Measurements from ENCODE around the gene PID1.

DNA sequence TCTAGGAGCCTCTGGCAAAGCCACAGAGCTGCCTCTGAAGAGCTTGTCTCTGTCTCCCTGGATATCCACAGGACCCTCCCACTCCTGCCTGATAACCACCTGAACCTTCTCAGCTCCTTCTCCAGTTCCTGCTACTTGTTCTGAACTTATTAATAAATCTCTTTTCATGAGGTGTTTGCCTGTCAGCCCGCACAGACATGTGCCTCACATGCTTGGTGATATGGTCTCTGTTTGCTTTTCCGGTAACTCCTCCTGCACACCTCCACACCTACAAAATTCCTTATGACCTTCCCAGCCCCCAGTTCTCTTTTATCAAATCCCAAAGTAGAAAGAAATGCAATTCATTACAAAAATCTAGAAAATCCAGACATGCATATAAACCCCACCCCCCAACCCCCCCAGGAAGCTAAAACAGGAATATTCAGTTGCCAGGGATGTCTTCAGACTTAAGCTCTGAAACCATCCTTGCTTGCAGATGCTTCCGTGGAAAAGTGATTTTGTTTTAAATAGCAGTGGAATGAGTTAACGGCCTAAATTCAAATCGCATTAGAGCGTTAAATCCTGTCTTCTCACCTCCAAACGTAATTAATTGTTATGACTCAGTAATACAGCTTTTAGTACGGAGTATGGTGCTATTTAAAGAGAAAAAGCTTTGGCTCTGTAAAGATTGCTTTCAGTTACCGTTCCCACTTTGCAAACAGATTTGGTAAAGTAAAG lies 2.1 kb upstream of the PID1 start:
- no peak for TF ChIP-seq CTCF (IDR thresholded peaks at IDR 0.05)
- TF ChIP-seq POLR2A (IDR thresholded peaks at IDR 0.05): no peak
